ENCODE data around the gene MRPS24.

DNA sequence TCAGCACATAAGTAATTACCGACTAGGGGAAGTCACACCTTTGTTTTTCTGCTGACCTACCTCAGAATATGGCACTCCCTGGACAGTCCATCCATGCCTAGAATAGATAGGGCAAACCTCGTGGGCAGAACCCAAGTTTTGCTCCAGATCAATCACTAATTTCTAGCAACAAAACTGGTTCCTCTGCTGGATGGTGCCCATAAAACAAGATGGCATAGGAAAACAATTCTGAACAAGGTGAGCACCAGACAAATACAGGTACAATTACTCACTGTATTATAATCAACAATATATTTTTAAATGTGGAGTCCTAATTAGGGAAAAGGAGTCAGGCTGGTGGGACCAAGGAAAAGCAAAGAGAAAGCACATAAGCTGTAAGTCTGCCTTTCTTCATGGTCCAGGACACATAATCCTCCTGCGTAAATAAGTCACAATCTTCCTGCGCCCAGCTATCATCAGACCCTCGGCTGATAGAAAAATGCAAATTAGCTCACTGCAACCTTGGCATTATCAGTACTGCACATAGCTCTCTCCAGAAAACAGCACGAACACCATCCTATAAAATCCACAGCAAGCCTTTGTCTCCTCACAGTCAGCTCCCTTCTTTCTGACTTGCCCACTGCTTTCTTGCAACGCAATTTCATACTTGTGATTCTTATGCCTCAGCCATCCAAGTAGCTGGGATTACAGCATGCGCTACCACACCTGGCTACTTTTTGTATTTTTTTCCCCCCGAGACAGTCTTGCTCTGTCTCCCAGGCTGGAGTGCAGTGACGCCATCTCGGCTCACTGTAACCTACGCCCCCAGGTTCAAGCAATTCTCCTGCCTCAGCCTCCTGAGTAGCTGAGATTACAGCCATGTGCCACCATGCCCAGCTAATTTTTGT is 22.0 kb upstream of the MRPS24 start:
- TF ChIP-seq ZFP3 (CRISPR knock-in tag; IDR thresholded peaks at IDR 0.05) (no peak), ZC3H10 (CRISPR knock-in tag; IDR thresholded peaks at IDR 0.05) (no peak), TCF4 (CRISPR knock-in tag; IDR thresholded peaks at IDR 0.05; ENCODE audit: borderline replicate concordance) (no peak), SNAI2 (CRISPR knock-in tag; IDR thresholded peaks at IDR 0.05) (no peak), BACH2 (CRISPR knock-in tag; IDR thresholded peaks at IDR 0.05; ENCODE audit: borderline replicate concordance) (no peak), PATZ1 (CRISPR knock-in tag; IDR thresholded peaks at IDR 0.05; ENCODE audit: borderline replicate concordance) (no peak), CSDC2 (CRISPR knock-in tag; IDR thresholded peaks at IDR 0.05) (no peak), ZFP30 (CRISPR knock-in tag; IDR thresholded peaks at IDR 0.05) (no peak), RARB (CRISPR knock-in tag; IDR thresholded peaks at IDR 0.05) (no peak), CSRNP3 (CRISPR knock-in tag; IDR thresholded peaks at IDR 0.05) (no peak)
